Caco-2 (cell line): Measurements from ENCODE around the gene LRRC55. TPM values are rescaled to one million over a fixed set of nuclear protein-coding genes. Genes with fewer than 3 reads are reported as not detected.

Experiments used
- BruUV-seq: library from RNA; stranded (reverse); fragments of 400-500 nt; replicated peaks from 2 replicates; lab custom pipeline; 2021; lab: Mats Ljungman, UMichigan
- CTCF ChIA-PET: fragments of 300-600 bp; sonication (Branson Sonifier 250); formaldehyde crosslinking; loops from one replicate; lab custom pipeline; 2022; ENCODE audit warnings: antibody characterized with exemption; lab: Charles Lee
- POLR2A ChIA-PET: fragments of 300-600 bp; sonication (Branson Sonifier 250); formaldehyde crosslinking; loops from one replicate; lab custom pipeline; 2022; ENCODE audit warnings: antibody characterized with exemption; lab: Charles Lee
- DNase-seq, 2 experiments: peaks; one replicate each; pipeline versions ENCODE4 v3.0.0 to v3.0.0-alpha.2; 2020 to 2022
- H3K27me3 ChIP-seq: replicated peaks from 2 replicates; pipeline ENCODE4 v1.6.0; 2011; ENCODE audit warnings: low read length; ENCODE audit not compliant: control insufficient read depth, insufficient read depth
- H3K36me3 ChIP-seq: 2 replicates; pipeline ENCODE4 v1.5.1; 2011; ENCODE audit warnings: low read length; ENCODE audit not compliant: control insufficient read depth, insufficient read depth
- H3K4me1 ChIP-seq: fragments of 250-450 bp; sonication (Bioruptor Pico); 2 replicates; pipeline ENCODE4 v1.5.1; 2020; ENCODE audit warnings: mild to moderate bottlenecking
- H3K4me3 ChIP-seq: 2 replicates; pipeline ENCODE4 v1.5.1; 2011; ENCODE audit warnings: low read depth, mild to moderate bottlenecking, control low read depth, low read length
- H3K9me3 ChIP-seq: fragments of 250-450 bp; sonication (Bioruptor Pico); 2 replicates; pipeline ENCODE4 v1.5.1; 2020; ENCODE audit warnings: mild to moderate bottlenecking, moderate library complexity
- H3K27ac Mint-ChIP-seq: one replicate; pipeline ENCODE4 v1.8.0; 2022; ENCODE audit warnings: mixed read lengths; ENCODE audit not compliant: unreplicated experiment
- H3K27me3 Mint-ChIP-seq: one replicate; pipeline ENCODE4 v1.8.0; 2022; ENCODE audit warnings: mixed read lengths; ENCODE audit not compliant: insufficient read depth, unreplicated experiment
- H3K36me3 Mint-ChIP-seq: one replicate; pipeline ENCODE4 v1.8.0; 2022; ENCODE audit warnings: mild to moderate bottlenecking, mixed read lengths; ENCODE audit not compliant: insufficient read depth, unreplicated experiment
- H3K4me1 Mint-ChIP-seq: one replicate; pipeline ENCODE4 v1.8.0; 2022; ENCODE audit warnings: low read depth, mixed read lengths; ENCODE audit not compliant: unreplicated experiment
- H3K4me3 Mint-ChIP-seq: one replicate; pipeline ENCODE4 v1.8.0; 2022; ENCODE audit warnings: mild to moderate bottlenecking, moderate library complexity, mixed read lengths; ENCODE audit not compliant: unreplicated experiment
- H3K9me3 Mint-ChIP-seq: one replicate; pipeline ENCODE4 v1.8.0; 2022; ENCODE audit warnings: mixed read lengths; ENCODE audit not compliant: unreplicated experiment
- CTCF ChIP-seq, 2 experiments: fragments of 200-600 bp in 1 of 2; IDR thresholded peaks; 1 replicate in 1 of 2; 2 replicates in 1 of 2; pipeline versions ENCODE4 v1.5.1 to v1.8.0; 2011 to 2022; ENCODE audit warnings: antibody characterized with exemption in 1 of 2, control low read depth in 1 of 2, inconsistent platforms in 1 of 2, low read depth in 1 of 2, low read length in 1 of 2, mild to moderate bottlenecking in 1 of 2, moderate library complexity in 1 of 2; ENCODE audit not compliant: insufficient read depth in 1 of 2, severe bottlenecking in 1 of 2, unreplicated experiment in 1 of 2
- intact Hi-C: fragments of 100-400 bp; cut with micrococcal nuclease; formaldehyde crosslinking; loops from one replicate; pipeline ENCODE4 v1.10.0; 2022; ENCODE audit not compliant: unreplicated experiment
- total RNA-seq: library from RNA; stranded (reverse); gene quantifications from 2 replicates; pipeline ENCODE4 v1.2.3, GENCODE V29; 2022

Gene LRRC55
- total RNA-seq, 1 experiment from 2014 or later, result not detected

DNA sequence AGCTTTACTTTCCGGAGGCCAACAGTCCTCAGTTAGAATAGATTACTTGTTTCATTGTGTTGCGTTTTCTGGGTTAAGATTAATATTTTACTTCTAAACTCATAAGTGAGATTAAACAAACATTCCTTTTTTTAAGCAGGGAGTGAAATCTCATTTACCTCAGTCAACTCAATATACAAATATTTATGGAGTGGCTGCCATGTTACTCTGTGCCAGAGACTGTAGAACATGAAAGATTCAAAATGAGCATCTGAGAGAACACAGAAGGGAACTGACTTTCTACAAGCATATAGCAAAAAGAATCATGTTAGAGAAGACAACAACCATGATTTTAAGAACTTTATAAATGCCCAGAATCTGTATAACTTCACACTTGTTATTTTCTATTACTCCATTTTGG is 3.4 kb upstream of the LRRC55 start:
- peaks cover 22% of the 10 kb centered on the region for H3K27me3 Mint-ChIP-seq
- H3K4me3 Mint-ChIP-seq, result no peak overlapping the region
- intact Hi-C loops, result no loop called here
- Histone ChIP-seq H3K4me3 (no peak overlapping the region), H3K27me3 (no peaks in the 10 kb centered on the region), H3K9me3 (no peaks in the 10 kb centered on the region), H3K4me1 (no peaks in the 10 kb centered on the region), H3K36me3 (no peaks in the 10 kb centered on the region)
- no TSS peak for BruUV-seq
- no peaks in the 10 kb centered on the region for H3K36me3 Mint-ChIP-seq
- H3K9me3 Mint-ChIP-seq, result no peaks in the 10 kb centered on the region
- H3K4me1 Mint-ChIP-seq, result no peaks in the 10 kb centered on the region
- ChIA-PET POLR2A (no interaction called here), CTCF (no interaction called here)
- H3K27ac Mint-ChIP-seq, result no peak overlapping the region
- no peak for TF ChIP-seq CTCF (IDR thresholded peaks at IDR 0.05; ENCODE audit: insufficient read depth in 1 of 2, low read depth in 1 of 2, low read length in 1 of 2, severe bottlenecking in 1 of 2, unreplicated experiment in 1 of 2)
- DNase-seq, result no peak

- no TSS peak for BruUV-seq
- ChIA-PET POLR2A (no interaction called here), CTCF (no interaction called here)
- peaks cover 16% of the 10 kb centered on the region for H3K27me3 Mint-ChIP-seq
- no peaks in the 10 kb centered on the region for H3K4me1 Mint-ChIP-seq
- intact Hi-C loops, result loop anchor here (5.0 kb wide), 1 partner anchor 37 kb away; no protein-coding TSS in a partner anchor
- H3K36me3 Mint-ChIP-seq, result no peaks in the 10 kb centered on the region
- no peaks in the 10 kb centered on the region for H3K9me3 ChIP-seq
- H3K4me3 ChIP-seq, result no peak overlapping the region
- H3K4me3 Mint-ChIP-seq, result no peak overlapping the region
- no peak for DNase-seq
- no peaks in the 10 kb centered on the region for H3K4me1 ChIP-seq
- no peaks in the 10 kb centered on the region for H3K36me3 ChIP-seq
- H3K27me3 ChIP-seq, result no peaks in the 10 kb centered on the region
- TF ChIP-seq CTCF (IDR thresholded peaks at IDR 0.05; ENCODE audit: insufficient read depth in 1 of 2, low read depth in 1 of 2, low read length in 1 of 2, severe bottlenecking in 1 of 2, unreplicated experiment in 1 of 2), result no peak
- no peaks in the 10 kb centered on the region for H3K9me3 Mint-ChIP-seq
- H3K27ac Mint-ChIP-seq, result no peak overlapping the region
Measured at GRCh38 chr11:57179681-57180080, 2.1 kb upstream of the LRRC55 start.

GRCh38 chr11:57180081-57180561 is 1.6 kb upstream of the LRRC55 start:
- ChIA-PET POLR2A (no interaction called here), CTCF (no interaction called here)
- BruUV-seq, result no TSS peak
- H3K4me1 Mint-ChIP-seq, result no peaks in the 10 kb centered on the region
- H3K36me3 Mint-ChIP-seq, result no peaks in the 10 kb centered on the region
- no peak overlapping the region for H3K4me3 Mint-ChIP-seq
- intact Hi-C loops, result loop anchor here (5.0 kb wide), 1 partner anchor 38 kb away; no protein-coding TSS in a partner anchor
- Histone ChIP-seq H3K4me3 (no peak overlapping the region), H3K27me3 (no peaks in the 10 kb centered on the region), H3K36me3 (no peaks in the 10 kb centered on the region), H3K9me3 (no peaks in the 10 kb centered on the region), H3K4me1 (no peaks in the 10 kb centered on the region)
- DNase-seq, result no peak
- no peak overlapping the region for H3K27ac Mint-ChIP-seq
- no peaks in the 10 kb centered on the region for H3K9me3 Mint-ChIP-seq
- TF ChIP-seq CTCF (IDR thresholded peaks at IDR 0.05; ENCODE audit: insufficient read depth in 1 of 2, low read depth in 1 of 2, low read length in 1 of 2, severe bottlenecking in 1 of 2, unreplicated experiment in 1 of 2), result no peak
- peaks cover 16% of the 10 kb centered on the region for H3K27me3 Mint-ChIP-seq
